HG02852 (cell line): ENCODE results near the gene UFM1.
"Not testable (repeated sequence)": the region's sequence is repeated elsewhere in the genome, so short reads cannot be mapped to it uniquely, and the experiment has no call there.

ENCODE experiments used
- ATAC-seq: cut with Tn5 transposase; IDR thresholded peaks from one replicate; pipeline ENCODE4 v1.9.1; 2021; ENCODE audit warnings: mild to moderate bottlenecking, moderate library complexity; ENCODE audit not compliant: unreplicated experiment

Gene UFM1

DNA sequence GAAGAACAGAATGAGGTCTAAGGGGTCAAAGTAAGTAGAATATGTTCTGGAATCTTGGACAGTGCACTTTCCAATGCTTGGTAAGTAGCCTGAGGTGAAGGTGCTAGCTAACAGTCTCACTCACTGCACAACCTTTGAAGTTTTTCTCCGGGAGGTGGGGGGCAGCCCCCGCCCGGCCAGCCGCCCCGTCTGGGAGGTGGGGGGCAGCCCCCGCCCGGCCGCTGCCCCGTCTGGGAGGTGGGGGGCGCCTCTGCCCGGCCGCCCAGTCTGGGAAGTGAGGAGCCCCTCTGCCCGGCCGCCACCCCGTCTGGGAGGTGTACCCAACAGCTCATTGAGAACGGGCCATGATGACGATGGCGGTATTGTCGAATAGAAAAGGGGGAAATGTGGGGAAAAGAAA is 14.1 kb downstream of the UFM1 start:
- not testable (repeated sequence) for ATAC-seq

DNA sequence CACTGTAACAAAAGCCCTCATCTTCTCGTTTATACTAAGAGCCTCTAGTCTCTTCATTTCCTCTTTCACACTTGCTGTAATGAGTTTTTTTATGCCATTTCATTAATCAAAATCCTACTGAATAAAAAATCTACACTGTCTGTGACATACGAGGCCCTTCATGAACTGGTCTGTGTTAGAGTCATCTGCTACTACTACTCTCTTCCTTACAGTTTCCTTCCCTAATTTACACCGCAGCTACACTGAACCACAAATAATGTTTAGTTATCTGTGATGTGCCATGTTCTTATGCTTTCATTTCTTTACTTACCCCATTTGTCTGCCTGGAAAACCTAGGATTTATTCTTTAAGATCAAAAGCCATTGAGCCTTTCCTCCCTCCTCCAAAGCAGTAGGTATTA is 16.0 kb downstream of the UFM1 start:
- ATAC-seq = no peak

DNA sequence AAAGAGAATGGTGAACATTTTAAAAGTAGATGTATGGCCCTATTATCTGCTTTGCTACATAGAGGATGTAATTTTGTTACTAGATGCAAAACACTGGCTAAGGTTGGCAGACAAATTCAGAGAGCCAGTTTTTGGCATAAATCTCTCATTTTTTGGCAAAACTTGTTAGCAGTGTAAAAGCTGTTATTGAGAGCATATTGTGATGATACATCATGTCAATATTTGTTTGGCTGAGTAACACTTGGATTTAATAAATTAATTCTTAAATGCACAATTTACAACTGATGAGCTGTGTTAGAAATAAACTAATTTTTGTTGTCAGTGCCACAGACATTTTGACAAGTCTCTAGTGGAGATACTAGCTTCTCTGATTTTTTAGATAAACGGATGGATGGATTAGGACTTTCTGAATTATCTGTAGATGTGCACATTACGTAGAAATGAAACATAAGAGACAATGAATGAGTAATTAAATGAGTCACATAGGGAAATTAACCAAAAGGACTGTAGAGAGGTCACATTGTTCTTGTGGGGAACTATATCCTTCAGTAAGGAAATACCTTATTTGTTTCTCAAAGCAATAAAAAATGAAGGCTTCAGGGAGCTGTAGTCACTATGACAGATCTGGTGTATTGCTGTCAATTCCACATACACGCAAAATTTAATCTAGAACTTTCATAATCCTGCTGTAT is 17.4 kb downstream of the UFM1 start:
- no peak for ATAC-seq

DNA sequence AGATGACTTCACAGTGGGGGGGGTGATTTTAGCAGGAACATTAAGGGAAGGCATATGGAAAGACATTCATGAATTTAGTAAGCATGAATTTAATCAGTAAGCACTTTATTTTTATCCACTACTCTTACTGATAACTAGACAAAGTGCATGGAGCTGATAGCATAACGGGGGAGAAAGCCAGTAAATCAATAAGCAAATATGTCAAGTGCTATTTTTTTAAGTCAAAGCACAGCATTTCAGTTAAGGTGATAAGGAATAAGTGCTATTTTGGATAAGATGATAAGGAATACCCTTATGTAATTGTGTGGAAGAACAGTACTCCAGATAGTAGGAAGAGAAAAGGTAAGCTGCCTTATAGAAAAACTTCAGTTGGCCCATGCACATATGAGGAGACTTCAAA is 19.4 kb downstream of the UFM1 start:
- ATAC-seq = no peak

DNA sequence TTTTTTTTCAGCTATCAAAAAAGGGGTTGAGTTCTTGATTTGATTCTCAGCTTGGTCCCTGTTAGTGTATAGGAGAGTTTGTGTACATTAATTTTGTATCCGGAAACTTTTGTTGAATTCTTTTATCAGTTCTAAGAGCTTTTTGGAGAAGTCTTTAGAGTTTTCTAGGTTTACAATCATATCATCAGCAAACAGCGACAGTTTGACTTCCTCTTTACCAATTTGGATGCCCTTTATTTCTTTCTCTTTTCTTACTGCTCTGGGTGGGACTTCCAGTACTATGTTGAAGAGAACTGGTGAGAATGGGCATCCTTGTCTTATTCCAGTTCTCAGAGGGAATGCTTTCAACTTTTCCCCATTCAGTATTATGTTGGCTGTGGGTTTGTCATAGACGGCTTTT is 20.4 kb downstream of the UFM1 start:
- not testable (repeated sequence) for ATAC-seq

DNA sequence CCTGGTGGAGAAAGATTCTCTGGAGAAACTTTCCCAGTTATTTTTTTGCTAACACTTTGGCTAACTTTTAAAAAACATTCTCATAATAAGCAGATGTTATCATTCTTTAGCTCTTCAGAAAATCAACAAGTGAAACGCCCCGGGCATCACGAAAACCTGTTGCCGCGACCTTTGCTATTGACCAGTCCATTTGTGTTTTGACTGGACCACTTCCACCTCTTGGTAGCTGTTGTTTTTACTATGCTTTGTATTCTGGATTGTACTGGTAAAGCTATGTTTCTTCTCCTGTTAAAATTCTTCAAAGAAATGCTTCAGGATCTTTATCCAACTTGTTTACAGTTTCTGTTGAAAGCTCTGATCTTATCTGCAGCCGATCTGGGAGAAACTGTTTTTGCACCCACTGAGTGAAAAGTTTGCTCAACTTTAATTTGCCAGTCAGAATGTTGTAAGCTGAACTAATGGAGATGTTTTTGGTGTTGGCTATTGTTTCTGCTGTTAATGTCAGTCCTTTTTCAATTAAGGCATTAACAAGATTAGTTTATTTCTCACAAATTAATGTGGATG is 23.3 kb downstream of the UFM1 start:
- no peak for ATAC-seq

DNA sequence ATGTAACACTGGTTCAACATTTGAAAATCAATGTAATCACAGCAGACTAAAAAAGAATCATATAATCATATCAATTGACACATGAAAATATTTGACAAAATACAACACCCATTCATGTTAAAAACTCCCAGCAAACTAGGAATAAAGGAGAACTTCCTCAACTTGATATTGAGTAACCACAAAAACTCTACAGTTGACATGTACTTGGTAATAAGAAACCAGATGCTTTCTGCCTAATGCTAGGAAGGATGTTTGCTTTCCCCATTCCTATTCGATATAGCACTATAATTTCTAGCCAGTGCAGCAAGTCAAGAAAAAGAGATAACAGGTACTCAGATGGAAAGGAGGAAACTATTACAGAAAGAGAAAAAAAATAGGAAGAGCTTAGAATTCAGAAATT is 26.9 kb downstream of the UFM1 start:
- ATAC-seq = no peak

DNA sequence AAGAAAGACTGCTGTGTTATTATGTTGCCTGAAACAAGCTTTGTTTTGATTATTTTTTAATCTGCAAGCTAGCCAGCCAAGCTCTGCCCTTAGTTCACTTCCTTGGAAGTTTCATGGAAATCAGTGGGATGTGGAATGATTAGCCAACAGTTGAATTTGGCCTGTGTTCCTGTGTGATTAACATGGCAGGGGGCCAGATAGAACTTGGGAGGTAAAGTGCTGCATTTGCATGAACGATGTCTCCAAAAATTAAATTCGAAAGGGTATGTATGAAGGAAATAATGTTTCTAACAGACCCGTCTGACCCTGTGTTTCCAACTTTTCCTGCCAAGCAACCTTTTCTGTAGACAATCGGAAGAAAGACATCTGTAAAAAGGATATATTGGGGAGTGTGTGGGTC is 32.2 kb downstream of the UFM1 start:
- no peak for ATAC-seq

DNA sequence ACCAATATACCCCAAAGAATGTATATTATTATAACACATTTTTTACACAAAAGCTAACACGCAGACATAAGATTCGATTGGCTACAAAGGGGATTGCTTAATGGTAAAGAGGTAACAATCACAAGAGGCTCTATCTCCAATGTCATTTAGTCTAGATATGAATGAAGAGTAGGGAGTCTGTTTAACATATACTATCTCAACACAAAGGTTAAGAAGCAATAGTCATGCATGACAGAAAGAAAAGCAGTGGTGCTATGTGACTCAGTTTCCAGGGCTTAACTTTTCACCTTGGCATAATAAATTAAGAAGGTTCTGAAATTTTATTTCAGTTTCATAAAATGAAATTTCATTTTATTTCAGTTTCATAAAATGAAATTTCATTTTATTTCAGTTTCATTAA is 33.3 kb downstream of the UFM1 start:
- ATAC-seq = no peak

DNA sequence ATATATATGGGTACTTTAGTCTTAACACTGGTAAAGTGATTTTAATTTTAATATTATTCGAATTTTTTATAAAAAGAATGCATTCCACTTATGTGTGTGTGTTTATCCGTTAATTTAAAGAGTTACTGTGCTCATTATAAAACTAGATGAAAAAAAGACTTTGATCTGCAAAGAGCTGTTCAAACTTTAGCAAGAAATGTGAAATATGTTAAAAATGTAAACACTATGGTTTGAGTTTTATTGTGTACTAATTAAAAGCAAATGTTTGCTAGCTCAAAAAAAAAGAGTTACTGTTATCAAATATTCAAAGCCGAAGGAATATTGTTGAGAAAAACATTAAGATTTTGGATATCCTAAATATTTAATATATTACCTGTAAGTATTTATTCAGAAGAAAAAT is 34.5 kb downstream of the UFM1 start:
- ATAC-seq = no peak

DNA sequence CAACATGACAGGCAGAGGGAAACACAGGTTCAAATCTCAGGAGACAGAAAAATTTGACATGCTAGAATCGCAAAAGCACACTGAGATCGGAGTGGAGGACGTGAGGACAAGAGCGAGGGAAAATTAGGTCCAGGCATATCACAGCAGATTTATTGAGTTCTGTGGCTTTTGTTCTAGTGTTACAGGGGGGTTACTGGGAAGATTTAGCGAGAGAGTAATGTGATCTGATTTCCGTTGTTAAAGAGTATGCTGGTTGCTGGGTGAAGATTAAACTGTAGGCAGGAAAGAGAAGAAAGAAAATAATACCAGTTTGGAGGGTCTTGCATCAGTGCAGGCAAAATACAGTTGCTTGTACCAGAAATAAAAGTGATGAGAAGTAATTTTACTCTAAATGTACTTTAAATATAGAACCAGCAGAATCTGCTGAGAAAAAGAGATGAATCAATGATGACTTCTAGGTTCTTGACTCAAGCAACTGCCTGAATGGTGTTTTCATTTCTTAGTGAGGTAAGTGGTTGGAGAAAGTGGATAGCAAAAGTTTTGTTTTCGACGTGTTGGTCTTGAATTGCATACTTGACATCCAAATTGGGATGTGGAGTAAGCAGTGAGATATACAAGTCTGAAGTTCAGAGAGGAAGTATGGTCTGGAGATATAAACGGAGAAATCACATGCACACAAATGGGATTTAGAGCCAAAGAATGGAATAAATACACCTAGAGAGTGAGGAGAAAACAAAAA is 35.7 kb downstream of the UFM1 start:
- no peak for ATAC-seq

DNA sequence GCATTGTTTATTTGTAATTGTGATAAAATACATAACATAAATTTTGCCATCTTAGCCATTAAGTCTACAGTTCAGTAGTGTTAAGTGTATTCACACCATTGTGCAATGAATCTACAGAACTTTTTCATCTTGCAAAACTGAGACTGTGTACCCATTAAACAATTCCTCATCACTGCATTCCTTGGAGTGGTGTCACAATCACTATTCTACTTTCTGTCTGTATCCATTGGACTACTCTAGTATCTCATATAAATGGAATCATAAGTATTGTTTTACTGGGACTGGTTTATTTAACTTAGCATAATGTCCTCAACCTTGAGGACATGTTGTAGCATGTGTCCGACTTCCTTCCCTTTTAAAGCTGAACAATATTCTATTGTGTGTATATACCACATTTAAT is 36.8 kb downstream of the UFM1 start:
- no peak for ATAC-seq

DNA sequence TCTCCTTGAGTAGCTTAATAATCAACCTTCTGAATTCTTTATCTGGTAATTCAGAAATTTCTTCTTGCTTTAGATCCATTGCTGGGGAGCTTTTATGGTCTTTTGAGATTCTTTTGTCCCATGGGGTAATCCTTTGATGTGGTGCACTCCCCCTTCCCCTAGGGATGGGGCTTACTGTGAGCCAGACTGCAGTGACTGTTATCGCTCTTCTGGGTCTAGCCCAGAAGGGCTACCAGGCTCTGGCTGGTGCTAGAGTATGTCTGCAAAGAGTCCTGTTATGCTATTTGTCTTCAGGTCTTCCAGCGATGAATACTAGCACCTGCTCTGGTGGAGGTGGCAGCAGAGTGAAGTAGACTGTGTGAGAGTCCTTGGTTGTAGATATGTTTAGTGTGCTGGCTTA is 41.7 kb downstream of the UFM1 start:
- no peak for ATAC-seq

DNA sequence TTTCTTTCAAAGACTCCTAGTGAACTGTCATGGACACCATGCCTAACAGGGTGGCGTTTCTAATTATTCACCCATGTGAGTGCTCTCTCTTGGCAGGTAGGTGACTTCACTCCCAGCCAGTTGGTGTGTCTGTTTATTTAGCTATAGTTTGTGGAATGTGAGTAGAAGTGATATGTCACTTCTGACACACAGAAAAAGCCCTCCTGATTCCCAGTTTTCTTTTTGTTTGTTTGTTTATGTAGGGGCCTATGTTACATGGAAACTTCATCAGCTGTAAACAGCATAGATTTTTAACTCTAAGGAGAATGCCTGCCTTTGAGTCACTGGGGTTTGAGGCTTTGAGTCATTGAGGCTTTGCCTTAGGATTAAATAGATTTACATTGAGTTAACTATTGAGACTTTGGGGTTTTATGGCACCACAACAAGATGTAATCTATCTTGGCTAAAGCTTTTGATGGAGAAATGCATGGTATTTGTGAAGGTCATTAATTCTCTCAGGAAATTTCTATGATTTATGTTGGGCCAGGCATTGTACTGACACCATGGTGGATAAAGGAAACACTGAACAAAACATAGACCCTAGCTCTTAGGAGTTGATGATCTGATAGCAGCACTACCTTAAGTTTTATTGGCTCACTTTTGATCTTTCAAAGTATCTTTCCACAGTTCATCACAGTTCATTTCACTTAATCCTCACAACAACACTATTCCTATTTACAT is 45.3 kb downstream of the UFM1 start:
- ATAC-seq = no peak

DNA sequence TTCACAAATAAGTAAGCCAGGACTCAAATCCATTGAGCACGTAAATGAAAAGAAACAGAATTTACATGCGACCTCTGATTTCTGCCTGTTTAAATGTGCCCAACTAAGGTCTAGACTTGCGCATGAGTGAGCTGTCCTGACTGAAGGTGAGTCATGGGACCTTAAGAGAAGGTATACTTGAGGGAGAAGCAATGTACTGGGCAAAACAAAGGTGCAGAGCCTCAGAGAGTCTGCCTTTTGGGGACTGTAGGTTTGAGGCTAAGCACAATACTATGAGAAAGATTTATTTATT is 45.8 kb downstream of the UFM1 start:
- ATAC-seq = no peak

DNA sequence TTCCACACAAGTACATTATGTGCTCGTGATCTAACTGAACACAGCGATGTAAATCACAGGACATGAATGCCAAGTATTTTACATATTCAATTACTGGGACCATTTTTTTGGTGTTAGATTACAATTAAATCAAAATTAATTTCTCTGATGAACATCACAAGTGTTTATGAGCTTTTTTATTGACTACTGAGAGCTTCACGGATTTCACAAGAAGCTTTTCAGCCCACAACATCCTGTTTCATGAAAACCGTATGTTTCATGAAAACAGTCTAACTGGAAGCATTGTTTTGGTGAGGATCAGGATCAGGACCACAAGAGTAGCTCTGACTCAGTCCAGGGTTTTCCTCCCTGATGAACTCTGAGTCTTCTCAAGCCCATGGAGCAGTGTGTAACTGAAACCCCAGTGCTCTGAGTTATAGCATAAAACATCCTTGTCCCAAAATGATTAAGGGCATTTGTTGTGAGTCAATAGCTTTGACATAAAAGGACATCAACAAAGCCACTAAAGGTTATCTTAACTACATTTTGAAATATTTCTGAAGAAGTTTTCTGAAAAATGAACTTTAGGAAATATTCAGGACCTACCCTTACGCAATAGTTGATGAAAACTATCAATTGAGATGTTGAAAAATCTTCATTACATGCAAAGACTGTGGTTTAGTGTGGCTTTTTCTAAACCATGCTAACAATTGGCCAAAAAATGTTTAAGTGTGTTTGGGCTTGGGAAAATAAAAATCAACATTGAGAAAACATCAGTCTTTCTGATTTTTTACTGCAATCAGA is 49.3 kb downstream of the UFM1 start:
- ATAC-seq = no peak

DNA sequence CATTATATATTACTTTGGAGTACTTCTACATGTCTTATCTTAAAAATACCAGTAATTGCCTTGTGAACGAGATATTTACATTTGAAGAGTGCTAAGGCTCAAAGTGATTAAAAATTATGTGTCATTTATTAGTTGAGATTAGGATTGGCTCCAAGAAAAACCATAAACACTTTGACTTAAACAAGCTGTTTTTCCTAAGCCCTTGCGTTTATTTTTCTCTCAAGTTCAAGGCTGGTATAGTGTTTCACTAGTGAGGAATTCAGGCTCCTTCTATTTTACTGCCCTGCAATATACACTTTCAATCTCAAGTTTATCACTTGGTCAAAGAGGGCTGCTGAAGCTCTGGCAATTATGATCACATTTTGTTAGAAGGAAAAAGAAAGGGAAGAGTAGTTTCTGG is 49.9 kb downstream of the UFM1 start:
- no peak for ATAC-seq

DNA sequence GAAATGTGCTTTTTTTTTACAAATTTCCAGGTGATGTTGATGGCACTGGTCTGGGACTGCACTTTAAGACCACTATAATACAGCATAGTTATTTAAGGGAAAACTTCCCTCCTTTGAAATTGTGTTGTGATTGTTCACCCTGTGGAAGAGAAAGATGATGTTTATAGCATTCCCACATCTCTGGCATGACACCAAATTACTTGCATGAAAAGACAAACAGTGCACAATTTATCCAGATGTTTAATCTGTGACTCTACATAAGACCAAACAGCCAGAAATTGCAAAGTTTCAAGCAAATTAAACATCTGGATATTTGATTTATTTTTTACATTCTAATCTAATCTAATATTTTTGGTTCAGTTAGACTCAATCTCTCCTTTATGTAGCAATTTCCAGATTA is 51.6 kb downstream of the UFM1 start:
- ATAC-seq = no peak

DNA sequence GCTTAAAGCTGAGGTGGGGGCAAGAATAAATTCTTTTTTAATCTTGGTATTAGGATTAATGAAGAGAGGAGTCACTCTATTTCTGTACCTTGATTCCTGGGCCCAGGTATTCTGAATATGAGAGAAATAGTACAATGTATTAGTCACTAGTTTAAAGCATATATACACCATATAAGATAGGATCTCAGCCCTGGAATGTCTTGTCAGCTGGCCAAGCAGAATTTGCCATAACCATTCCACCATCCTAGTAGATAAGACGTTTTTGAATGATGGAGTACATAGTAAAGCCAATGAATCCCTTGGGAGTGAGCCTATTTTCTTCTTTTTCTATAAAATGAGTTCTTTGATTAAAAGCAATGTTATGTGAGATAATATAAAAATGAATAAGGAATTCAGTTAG is 55.6 kb downstream of the UFM1 start:
- no peak for ATAC-seq

DNA sequence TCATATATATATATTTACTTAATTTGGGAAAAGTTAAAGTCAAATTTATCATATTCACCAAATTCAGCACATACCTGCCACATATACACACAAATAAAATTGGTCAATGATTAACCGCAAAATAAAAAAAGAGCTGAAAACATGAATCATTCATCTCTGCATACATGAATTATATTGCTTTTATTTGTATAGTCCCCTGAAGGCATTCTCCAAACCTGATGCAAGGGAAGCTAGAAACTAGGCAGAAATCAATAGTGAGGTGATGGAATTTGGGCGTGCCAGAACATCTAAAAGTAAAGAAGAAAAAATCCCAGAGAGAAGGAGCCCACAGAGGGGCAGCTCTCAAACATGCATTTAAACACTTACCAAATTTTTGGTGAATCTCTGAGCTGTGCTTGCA is 60.1 kb downstream of the UFM1 start:
- ATAC-seq = no peak

DNA sequence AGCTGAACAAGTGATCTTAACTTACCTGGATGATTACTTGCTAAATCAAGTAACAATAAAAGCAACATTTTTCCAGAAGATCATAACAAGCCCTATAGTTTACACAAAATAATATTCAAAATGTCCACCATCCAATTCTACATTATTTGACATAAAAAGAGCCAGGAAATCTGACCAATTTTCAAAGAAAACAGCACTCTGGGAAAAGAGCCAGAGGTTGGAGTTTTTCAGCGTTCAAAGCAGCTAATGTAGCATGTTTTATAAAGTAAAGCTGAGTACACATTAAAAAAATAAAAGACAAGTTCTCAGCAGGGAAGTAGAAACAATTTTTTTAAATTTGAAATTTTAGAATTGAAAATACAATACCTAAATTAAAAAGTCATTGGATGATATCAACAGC is 62.6 kb downstream of the UFM1 start:
- no peak for ATAC-seq
